ENCODE results near the gene GNL1. TPM values are rescaled to one million over a fixed set of nuclear protein-coding genes. Genes with fewer than 3 reads are reported as not detected.

GNL1 gene
- total RNA-seq, 1 experiment from 2014 or later, result 113 TPM

DNA sequence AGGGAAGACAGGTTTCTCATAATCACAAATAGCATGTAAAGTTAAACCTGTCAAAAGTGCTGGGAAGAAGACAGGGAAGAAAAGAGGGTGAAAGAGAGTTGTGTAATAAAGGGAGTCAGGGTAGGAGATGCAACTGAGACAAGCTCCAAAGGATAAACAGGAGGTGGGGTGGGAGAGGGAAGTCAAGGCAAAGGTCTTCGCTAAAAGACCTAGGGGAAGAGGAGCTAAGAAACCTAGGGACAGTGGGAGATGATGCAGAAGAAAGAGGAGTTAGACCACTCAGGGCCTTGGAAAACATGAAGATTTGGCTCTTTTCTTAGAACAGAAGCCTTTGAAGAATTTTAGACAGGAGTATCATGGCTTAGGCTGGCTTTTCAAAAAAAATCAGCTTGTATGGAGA is 7.8 kb upstream of the GNL1 start:
- ChIA-PET RAD21 (ENCODE audit: low non-redundant PET in 1 of 2, low total read pairs in 2 of 2, uncharacterized antibody in 2 of 2, unreplicated experiment in 2 of 2) (no interaction called here), POLR2A (interaction anchor here (0.7 kb wide), 1 partner anchor 815 kb away, joined by 3 read pairs; no protein-coding TSS in a partner anchor), CTCF (no interaction called here)
- peaks cover 0 to 16% of the 10 kb centered on the region in 2 experiments; a peak in 2 of 4 replicates for H3K36me3 ChIP-seq (ENCODE audit: control insufficient read depth in 1 of 2, insufficient read depth in 2 of 2, low read length in 2 of 2)
- H3K4me2 ChIP-seq (ENCODE audit: low read length), result no peak overlapping the region
- no peak overlapping the region for H3K9ac ChIP-seq (ENCODE audit: low read length)
- H2AFZ ChIP-seq (ENCODE audit: low read depth, low read length, poor library complexity, severe bottlenecking), result no peak overlapping the region
- intact Hi-C loops (cut with micrococcal nuclease), result no loop called here
- DNase-seq (ENCODE audit: low read depth, low spot score), result no peak
- H3K27ac ChIP-seq (ENCODE audit: low read depth, low read length), result no peak overlapping the region
- no TSS peak for BruUV-seq (replicated peaks)
- TF ChIP-seq, protein P1, sequence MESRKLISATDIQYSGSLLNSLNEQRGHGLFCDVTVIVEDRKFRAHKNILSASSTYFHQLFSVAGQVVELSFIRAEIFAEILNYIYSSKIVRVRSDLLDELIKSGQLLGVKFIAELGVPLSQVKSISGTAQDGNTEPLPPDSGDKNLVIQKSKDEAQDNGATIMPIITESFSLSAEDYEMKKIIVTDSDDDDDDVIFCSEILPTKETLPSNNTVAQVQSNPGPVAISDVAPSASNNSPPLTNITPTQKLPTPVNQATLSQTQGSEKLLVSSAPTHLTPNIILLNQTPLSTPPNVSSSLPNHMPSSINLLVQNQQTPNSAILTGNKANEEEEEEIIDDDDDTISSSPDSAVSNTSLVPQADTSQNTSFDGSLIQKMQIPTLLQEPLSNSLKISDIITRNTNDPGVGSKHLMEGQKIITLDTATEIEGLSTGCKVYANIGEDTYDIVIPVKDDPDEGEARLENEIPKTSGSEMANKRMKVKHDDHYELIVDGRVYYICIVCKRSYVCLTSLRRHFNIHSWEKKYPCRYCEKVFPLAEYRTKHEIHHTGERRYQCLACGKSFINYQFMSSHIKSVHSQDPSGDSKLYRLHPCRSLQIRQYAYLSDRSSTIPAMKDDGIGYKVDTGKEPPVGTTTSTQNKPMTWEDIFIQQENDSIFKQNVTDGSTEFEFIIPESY (IDR thresholded peaks at IDR 0.05; ENCODE audit: extremely low read depth, insufficient replicate concordance, low read length), result no peak
- no peak for TF ChIP-seq SP1 (IDR thresholded peaks at IDR 0.05; ENCODE audit: low read depth)
- TF ChIP-seq EZH2phosphoT487 (IDR thresholded peaks at IDR 0.05; ENCODE audit: borderline replicate concordance), result no peak
- TF ChIP-seq, protein P2, sequence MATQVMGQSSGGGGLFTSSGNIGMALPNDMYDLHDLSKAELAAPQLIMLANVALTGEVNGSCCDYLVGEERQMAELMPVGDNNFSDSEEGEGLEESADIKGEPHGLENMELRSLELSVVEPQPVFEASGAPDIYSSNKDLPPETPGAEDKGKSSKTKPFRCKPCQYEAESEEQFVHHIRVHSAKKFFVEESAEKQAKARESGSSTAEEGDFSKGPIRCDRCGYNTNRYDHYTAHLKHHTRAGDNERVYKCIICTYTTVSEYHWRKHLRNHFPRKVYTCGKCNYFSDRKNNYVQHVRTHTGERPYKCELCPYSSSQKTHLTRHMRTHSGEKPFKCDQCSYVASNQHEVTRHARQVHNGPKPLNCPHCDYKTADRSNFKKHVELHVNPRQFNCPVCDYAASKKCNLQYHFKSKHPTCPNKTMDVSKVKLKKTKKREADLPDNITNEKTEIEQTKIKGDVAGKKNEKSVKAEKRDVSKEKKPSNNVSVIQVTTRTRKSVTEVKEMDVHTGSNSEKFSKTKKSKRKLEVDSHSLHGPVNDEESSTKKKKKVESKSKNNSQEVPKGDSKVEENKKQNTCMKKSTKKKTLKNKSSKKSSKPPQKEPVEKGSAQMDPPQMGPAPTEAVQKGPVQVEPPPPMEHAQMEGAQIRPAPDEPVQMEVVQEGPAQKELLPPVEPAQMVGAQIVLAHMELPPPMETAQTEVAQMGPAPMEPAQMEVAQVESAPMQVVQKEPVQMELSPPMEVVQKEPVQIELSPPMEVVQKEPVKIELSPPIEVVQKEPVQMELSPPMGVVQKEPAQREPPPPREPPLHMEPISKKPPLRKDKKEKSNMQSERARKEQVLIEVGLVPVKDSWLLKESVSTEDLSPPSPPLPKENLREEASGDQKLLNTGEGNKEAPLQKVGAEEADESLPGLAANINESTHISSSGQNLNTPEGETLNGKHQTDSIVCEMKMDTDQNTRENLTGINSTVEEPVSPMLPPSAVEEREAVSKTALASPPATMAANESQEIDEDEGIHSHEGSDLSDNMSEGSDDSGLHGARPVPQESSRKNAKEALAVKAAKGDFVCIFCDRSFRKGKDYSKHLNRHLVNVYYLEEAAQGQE (IDR thresholded peaks at IDR 0.05; ENCODE audit: low read depth), result no peak
- TF ChIP-seq JUND (IDR thresholded peaks at IDR 0.05), result no peak
- TF ChIP-seq, protein P3, sequence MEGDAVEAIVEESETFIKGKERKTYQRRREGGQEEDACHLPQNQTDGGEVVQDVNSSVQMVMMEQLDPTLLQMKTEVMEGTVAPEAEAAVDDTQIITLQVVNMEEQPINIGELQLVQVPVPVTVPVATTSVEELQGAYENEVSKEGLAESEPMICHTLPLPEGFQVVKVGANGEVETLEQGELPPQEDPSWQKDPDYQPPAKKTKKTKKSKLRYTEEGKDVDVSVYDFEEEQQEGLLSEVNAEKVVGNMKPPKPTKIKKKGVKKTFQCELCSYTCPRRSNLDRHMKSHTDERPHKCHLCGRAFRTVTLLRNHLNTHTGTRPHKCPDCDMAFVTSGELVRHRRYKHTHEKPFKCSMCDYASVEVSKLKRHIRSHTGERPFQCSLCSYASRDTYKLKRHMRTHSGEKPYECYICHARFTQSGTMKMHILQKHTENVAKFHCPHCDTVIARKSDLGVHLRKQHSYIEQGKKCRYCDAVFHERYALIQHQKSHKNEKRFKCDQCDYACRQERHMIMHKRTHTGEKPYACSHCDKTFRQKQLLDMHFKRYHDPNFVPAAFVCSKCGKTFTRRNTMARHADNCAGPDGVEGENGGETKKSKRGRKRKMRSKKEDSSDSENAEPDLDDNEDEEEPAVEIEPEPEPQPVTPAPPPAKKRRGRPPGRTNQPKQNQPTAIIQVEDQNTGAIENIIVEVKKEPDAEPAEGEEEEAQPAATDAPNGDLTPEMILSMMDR (IDR thresholded peaks at IDR 0.05 in 2 of 3, conservative IDR thresholded peaks at IDR 0.05 in 1 of 3; ENCODE audit: borderline replicate concordance in 1 of 3, insufficient read depth in 1 of 3, low read depth in 2 of 3, low read length in 2 of 3), result no peak
- TF ChIP-seq EGR1 (IDR thresholded peaks at IDR 0.05; ENCODE audit: low read depth), result no peak
- TF ChIP-seq POLR2A (IDR thresholded peaks at IDR 0.05; ENCODE audit: borderline replicate concordance, extremely low read depth, insufficient read depth, insufficient read length), result no peak
- TF ChIP-seq, protein P4, sequence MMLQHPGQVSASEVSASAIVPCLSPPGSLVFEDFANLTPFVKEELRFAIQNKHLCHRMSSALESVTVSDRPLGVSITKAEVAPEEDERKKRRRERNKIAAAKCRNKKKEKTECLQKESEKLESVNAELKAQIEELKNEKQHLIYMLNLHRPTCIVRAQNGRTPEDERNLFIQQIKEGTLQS (IDR thresholded peaks at IDR 0.05), result no peak
- no peak for TF ChIP-seq SIN3A (IDR thresholded peaks at IDR 0.05; ENCODE audit: low read depth)
- TF ChIP-seq, protein P5, sequence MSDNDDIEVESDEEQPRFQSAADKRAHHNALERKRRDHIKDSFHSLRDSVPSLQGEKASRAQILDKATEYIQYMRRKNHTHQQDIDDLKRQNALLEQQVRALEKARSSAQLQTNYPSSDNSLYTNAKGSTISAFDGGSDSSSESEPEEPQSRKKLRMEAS (IDR thresholded peaks at IDR 0.05), result no peak
- no peaks in the 10 kb centered on the region for H3K27me3 ChIP-seq (ENCODE audit: insufficient read depth, low read length)
- H3K4me3 ChIP-seq (replicated peaks in 1 of 2; ENCODE audit: low read depth in 1 of 2, low read length in 2 of 2), result no peak overlapping the region
- H3K79me2 ChIP-seq (ENCODE audit: insufficient read depth, low read length), result peaks cover 12% of the 10 kb centered on the region
- H4K20me1 ChIP-seq (ENCODE audit: insufficient read depth), result no peaks in the 10 kb centered on the region
- ATAC-seq, result no peak
- no peaks in the 10 kb centered on the region for H3K9me3 ChIP-seq (ENCODE audit: control insufficient read depth in 1 of 2, insufficient read depth in 1 of 2, low read depth in 1 of 2, low read length in 2 of 2)
- no peaks in the 10 kb centered on the region for H3K4me1 ChIP-seq (ENCODE audit: control insufficient read depth in 1 of 2, insufficient read depth in 2 of 2, low read length in 2 of 2)
- no peaks in the 10 kb centered on the region for H3K9me2 ChIP-seq (ENCODE audit: insufficient read depth)

Data from HCT116 (cell line).